Esophagus muscularis mucosa (tissue), 4 donors: ENCODE measurements around the gene GSK3B. TPM values are rescaled to one million over a fixed set of nuclear protein-coding genes. Genes with fewer than 3 reads are reported as not detected.
"Not testable (repeated sequence)": the region's sequence is repeated elsewhere in the genome, so short reads cannot be mapped to it uniquely, and the experiment has no call there.

Experiments
- DNase-seq: peaks from one replicate; pipeline ENCODE4 v3.0.0-alpha.2; 2017; ENCODE audit errors: extremely low spot score
- H3K27ac ChIP-seq, 4 donors: fragments of 200-600 bp; sonication (generic); replicated peaks in 1 of 4; 1 replicate in 3 of 4; 2 replicates in 1 of 4; pipeline ENCODE4 v1.5.1; 2016 to 2019; ENCODE audit warnings: mild to moderate bottlenecking in 1 of 4
- H3K27me3 ChIP-seq, 4 donors: fragments of 200-600 bp; sonication (generic); one replicate each; pipeline versions ENCODE4 v1.5.1 to v1.6.0; 2016 to 2019
- H3K36me3 ChIP-seq, 4 donors: fragments of 200-600 bp; sonication (generic); one replicate each; pipeline ENCODE4 v1.5.1; 2016 to 2019
- H3K4me1 ChIP-seq, 4 donors: fragments of 200-600 bp; sonication (generic); one replicate each; pipeline ENCODE4 v1.5.1; 2016 to 2019
- H3K4me3 ChIP-seq, 4 donors: fragments of 200-600 bp; sonication (generic); 1 replicate in 2 of 4; 2 replicates in 2 of 4; pipeline ENCODE4 v1.5.1; 2016 to 2019; ENCODE audit warnings: mild to moderate bottlenecking in 4 of 4, moderate library complexity in 1 of 4
- H3K9me3 ChIP-seq, 4 donors: fragments of 200-600 bp; sonication (generic); 1 replicate in 3 of 4; 2 replicates in 1 of 4; pipeline ENCODE4 v1.5.1; 2016 to 2019
- CTCF ChIP-seq, 3 experiments: fragments of 200-600 bp in 2 of 3; fragments of 450-650 bp in 1 of 3; sonication (generic) in 2 of 3; IDR thresholded peaks; one replicate each; pipeline ENCODE4 v1.5.1; 2017 to 2019; ENCODE audit warnings: antibody characterized with exemption in 3 of 3, mild to moderate bottlenecking in 2 of 3, moderate library complexity in 1 of 3
- EP300 ChIP-seq: sonication (generic); formaldehyde crosslinking; IDR thresholded peaks from one replicate; pipeline ENCODE4 v1.6.1; 2017; ENCODE audit warnings: antibody characterized with exemption
- POLR2A ChIP-seq: fragments of 450-650 bp; IDR thresholded peaks from one replicate; pipeline ENCODE4 v1.6.1; 2017; ENCODE audit warnings: antibody characterized with exemption, moderate library complexity, mild to moderate bottlenecking, low read depth
- POLR2AphosphoS5 ChIP-seq, 2 donors: sonication (generic); formaldehyde crosslinking; IDR thresholded peaks; one replicate each; pipeline ENCODE4 v1.6.1; 2017; ENCODE audit warnings: antibody characterized with exemption in 2 of 2
- WGBS: methylation state at CpG from one replicate; pipeline ENCODE4 v1.1.5; 2018; 5-methylcytosine and 5-hydroxymethylcytosine counted together
- intact Hi-C: fragments of 100-400 bp; cut with DNase I; formaldehyde crosslinking; loops from one replicate; pipeline ENCODE4 v1.15.1; 2023
- total RNA-seq, 4 donors: library from RNA; depleted of rRNA; stranded (reverse); fragments of >200 nt; gene quantifications; one replicate each; pipeline versions ENCODE4 v1.1.0 to v1.2.1, GENCODE V29; 2016

The GSK3B gene
- total RNA-seq, 4 donors from 2014 or later = 30.3 to 35.4 (median 31.3) TPM

GRCh38 chr3:119898478-119899191, 195.6 kb downstream of the GSK3B start:
- H3K4me1 ChIP-seq = no peaks in the 10 kb centered on the region
- intact Hi-C loops = no loop called here
- no peaks in the 10 kb centered on the region for H3K9me3 ChIP-seq
- no peak overlapping the region for H3K27ac ChIP-seq
- H3K27me3 ChIP-seq = no peaks in the 10 kb centered on the region
- TF ChIP-seq CTCF (IDR thresholded peaks at IDR 0.05) (no peak), EP300 (no peak), POLR2A (no peak), POLR2AphosphoS5 (IDR thresholded peaks at IDR 0.05) (no peak)
- WGBS = 92% methylated on average over 6 of the region's 6 CpGs
- no peak overlapping the region for H3K4me3 ChIP-seq
- H3K36me3 ChIP-seq = peaks cover 0 to 19% (median 0%) of the 10 kb centered on the region in 4 donors
- DNase-seq = no peak

GRCh38 chr3:119894195-119894594, 200.1 kb downstream of the GSK3B start:
- peaks cover 0 to 10% (median 2%) of the 10 kb centered on the region in 4 donors for H3K36me3 ChIP-seq
- intact Hi-C loops = loop anchor here (2.0 to 5.0 kb wide), 4 partner anchors 198 to 453 kb away; partner anchors contain the start of genes GSK3B and LRRC58
- no peak overlapping the region for H3K4me3 ChIP-seq

GRCh38 chr3:119893769-119894168, 200.5 kb downstream of the GSK3B start:
- intact Hi-C loops = loop anchor here (2.0 to 5.0 kb wide), 4 partner anchors 199 to 454 kb away; partner anchors contain the start of genes GSK3B and LRRC58
- TF ChIP-seq EP300 (no peak), POLR2A (no peak), CTCF (IDR thresholded peaks at IDR 0.05) (no peak), POLR2AphosphoS5 (IDR thresholded peaks at IDR 0.05) (no peak)

More at GRCh38 chr3:119894195-119894594, 200.1 kb downstream of the GSK3B start:
- 93% methylated on average over 2 of the region's 2 CpGs for WGBS
- Histone ChIP-seq H3K9me3 (no peaks in the 10 kb centered on the region), H3K4me1 (peaks cover 0 to 10% (median 8%) of the 10 kb centered on the region in 4 donors), H3K27ac (no peak overlapping the region), H3K27me3 (no peaks in the 10 kb centered on the region)
- no peak for TF ChIP-seq CTCF (IDR thresholded peaks at IDR 0.05)
- TF ChIP-seq POLR2A = no peak
- no peak for TF ChIP-seq EP300
- no peak for TF ChIP-seq POLR2AphosphoS5 (IDR thresholded peaks at IDR 0.05)
- no peak for DNase-seq

GRCh38 chr3:119891944-119892721, 202.1 kb downstream of the GSK3B start:
- no peak for TF ChIP-seq POLR2AphosphoS5 (IDR thresholded peaks at IDR 0.05)
- TF ChIP-seq CTCF (IDR thresholded peaks at IDR 0.05) = peak; percentile 64 to 73 (median 71)
- intact Hi-C loops = loop anchor here (5.0 kb wide), 3 partner anchors 200 to 455 kb away; partner anchors contain the start of genes GSK3B and LRRC58
- no peak overlapping the region for H3K27ac ChIP-seq
- peaks cover 0 to 10% (median 8%) of the 10 kb centered on the region in 4 donors for H3K4me1 ChIP-seq
- 34% methylated on average over 10 of the region's 10 CpGs for WGBS
- DNase-seq = no peak
- H3K9me3 ChIP-seq = peaks cover 0 to 2% (median 0%) of the 10 kb centered on the region in 4 donors
- H3K4me3 ChIP-seq = no peak overlapping the region
- no peaks in the 10 kb centered on the region for H3K27me3 ChIP-seq
- peaks cover 0 to 6% (median 2%) of the 10 kb centered on the region in 4 donors for H3K36me3 ChIP-seq

More at GRCh38 chr3:119893769-119894168, 200.5 kb downstream of the GSK3B start:
- Histone ChIP-seq H3K4me1 (peaks cover 0 to 10% (median 8%) of the 10 kb centered on the region in 4 donors), H3K27ac (no peak overlapping the region), H3K9me3 (peaks cover 0 to under 1% (median 0%) of the 10 kb centered on the region in 4 donors), H3K4me3 (no peak overlapping the region), H3K36me3 (peaks cover 0 to 8% (median 2%) of the 10 kb centered on the region in 4 donors), H3K27me3 (no peaks in the 10 kb centered on the region)
- no peak for DNase-seq
- WGBS = 78% methylated on average over 1 of the region's 1 CpG

GRCh38 chr3:119888681-119889080, 205.6 kb downstream of the GSK3B start:
- WGBS = 98% methylated on average over 4 of the region's 4 CpGs
- H3K27ac ChIP-seq, intact Hi-C loops, DNase-seq, H3K27me3 ChIP-seq, H3K36me3 ChIP-seq, H3K4me3 ChIP-seq, H3K9me3 ChIP-seq: not testable (repeated sequence)
- peaks cover 0 to 10% (median 8%) of the 10 kb centered on the region in 4 donors for H3K4me1 ChIP-seq
